A549 treated with Mapracorat at 1 μM for 4 hours (cell line): ENCODE results near the gene PRR20D. TPM values are rescaled to one million over a fixed set of nuclear protein-coding genes. Genes with fewer than 3 reads are reported as not detected.

Experiments used
- total RNA-seq: library from RNA; stranded (reverse); fragments of 200-300 nt; extraction: Qiagen RNA extraction; gene quantifications from 5 replicates; pipeline ENCODE4 v1.2.3, GENCODE V29; 2022

The PRR20D gene
- not detected in 5 replicates for total RNA-seq

GRCh38 chr13:57160332-57160731 lies at the start of gene PRR20D:
TSS of gene PRR20D (plus strand) at chr13:57160632. CDS start at chr13:57161019, 387 bp downstream.

GRCh38 chr13:57140235-57140968 lies 20.0 kb upstream of the PRR20D start, which contains the start of gene PRR20A:
TSS of gene PRR20A (plus strand) at chr13:57140918. CDS start at chr13:57141305, 387 bp downstream.

GRCh38 chr13:57147188-57147587 lies 13.2 kb upstream of the PRR20D start, which contains the start of gene PRR20B:
TSS of gene PRR20B (plus strand) at chr13:57147488. CDS start at chr13:57147875, 387 bp downstream.

GRCh38 chr13:57153761-57154160 lies 6.7 kb upstream of the PRR20D start, which contains the start of gene PRR20C:
TSS of gene PRR20C (plus strand) at chr13:57154061. CDS start at chr13:57154448, 387 bp downstream.

GRCh38 chr13:57166897-57167296 lies 6.5 kb downstream of the PRR20D start, which contains the start of gene PRR20E:
TSS of gene PRR20E (plus strand) at chr13:57167197. CDS start at chr13:57167584, 387 bp downstream.

Other genes with a start within 250 kb of the PRR20D start
- gene PRR20A, start 19.7 kb upstream of the PRR20D start, total RNA-seq: not detected in 5 replicates
- not detected in 5 replicates for gene PRR20B, start 13.1 kb upstream of the PRR20D start, total RNA-seq
- not detected in 5 replicates for gene PRR20C, start 6.6 kb upstream of the PRR20D start, total RNA-seq
- gene PRR20E, start 6.6 kb downstream of the PRR20D start, total RNA-seq: not detected in 5 replicates